Keratinocyte (primary cell): ENCODE data around the gene EEIG2. TPM values are rescaled to one million over a fixed set of nuclear protein-coding genes. Genes with fewer than 3 reads are reported as not detected.

Experiments
- DNase-seq: peaks from one replicate; pipeline ENCODE4 v3.0.0-alpha.2; 2011; ENCODE audit warnings: low read depth, missing footprints, low spot score
- FAIRE-seq: peaks from 2 replicates; lab custom pipeline; 2011; peaks lifted over from hg19 to GRCh38; lab: Jason Lieb, UNC
- H2AFZ ChIP-seq: 2 replicates; pipeline ENCODE4 v1.6.0; 2012; ENCODE audit warnings: low read length, control low read depth, inconsistent platforms; ENCODE audit not compliant: control insufficient read depth
- H3K27ac ChIP-seq: 2 replicates; pipeline ENCODE4 v1.5.1; 2011; ENCODE audit warnings: low read length; ENCODE audit not compliant: control insufficient read depth, insufficient read depth
- H3K27me3 ChIP-seq: 3 replicates; pipeline ENCODE4 v1.6.0; 2011; ENCODE audit warnings: low read length; ENCODE audit not compliant: control insufficient read depth, insufficient read depth; ENCODE audit errors: extremely low read depth
- H3K36me3 ChIP-seq, 2 experiments: 2 replicates in 1 of 2; 3 replicates in 1 of 2; pipeline ENCODE4 v1.5.1; 2011; ENCODE audit warnings: low read length in 2 of 2, mild to moderate bottlenecking in 1 of 2; ENCODE audit not compliant: control insufficient read depth in 2 of 2, insufficient read depth in 2 of 2; ENCODE audit errors: extremely low read depth in 1 of 2
- H3K4me1 ChIP-seq: 3 replicates; pipeline ENCODE4 v1.5.1; 2011; ENCODE audit warnings: low read length; ENCODE audit not compliant: control insufficient read depth, insufficient read depth; ENCODE audit errors: extremely low read depth
- H3K4me2 ChIP-seq: 3 replicates; pipeline ENCODE4 v1.6.0; 2011; ENCODE audit warnings: low read depth, low read length; ENCODE audit not compliant: control insufficient read depth, insufficient read depth; ENCODE audit errors: extremely low read depth
- H3K4me3 ChIP-seq, 3 experiments: fragments of 200-600 bp in 1 of 3; sonication (generic) in 1 of 3; 2 replicates in 2 of 3; 3 replicates in 1 of 3; pipeline ENCODE4 v1.5.1; 2011 to 2016; ENCODE audit warnings: low read length in 3 of 3, mild to moderate bottlenecking in 3 of 3, control low read depth in 2 of 3, inconsistent platforms in 1 of 3, low read depth in 1 of 3, mixed read lengths in 1 of 3, mixed run types in 1 of 3, moderate library complexity in 1 of 3; ENCODE audit not compliant: control insufficient read depth in 2 of 3, insufficient read depth in 2 of 3; ENCODE audit errors: extremely low read depth in 1 of 3
- H3K79me2 ChIP-seq: 2 replicates; pipeline ENCODE4 v1.6.0; 2012; ENCODE audit warnings: low read length; ENCODE audit not compliant: control insufficient read depth, insufficient read depth
- H3K9ac ChIP-seq: 3 replicates; pipeline ENCODE4 v1.6.0; 2011; ENCODE audit warnings: low read length; ENCODE audit not compliant: control insufficient read depth, insufficient read depth; ENCODE audit errors: extremely low read depth
- H3K9me1 ChIP-seq: 3 replicates; pipeline ENCODE4 v1.6.0; 2011; ENCODE audit warnings: low read length; ENCODE audit not compliant: control insufficient read depth, insufficient read depth; ENCODE audit errors: extremely low read depth
- H3K9me3 ChIP-seq: 2 replicates; pipeline ENCODE4 v1.5.1; 2012; ENCODE audit warnings: low read depth, low read length; ENCODE audit not compliant: control insufficient read depth
- H4K20me1 ChIP-seq: 3 replicates; pipeline ENCODE4 v1.6.0; 2011; ENCODE audit warnings: low read length; ENCODE audit not compliant: control insufficient read depth, insufficient read depth; ENCODE audit errors: extremely low read depth
- CTCF ChIP-seq, 3 experiments: IDR thresholded peaks in 1 of 3; conservative IDR thresholded peaks in 1 of 3; optimal IDR thresholded peaks in 1 of 3; 2 replicates in 2 of 3; 3 replicates in 1 of 3; pipeline versions ENCODE3 to v1.5.1; 2011; ENCODE audit warnings: low read length in 3 of 3, mild to moderate bottlenecking in 3 of 3, moderate library complexity in 2 of 3, control low read depth in 1 of 3, inconsistent platforms in 1 of 3; ENCODE audit not compliant: insufficient read depth in 2 of 3; ENCODE audit errors: extremely low read depth in 1 of 3
- EZH2 ChIP-seq: IDR thresholded peaks from one replicate; pipeline ENCODE4 v1.6.1; 2012; ENCODE audit warnings: inconsistent platforms, mild to moderate bottlenecking, low read length, moderate library complexity
- dilution Hi-C: fragments of 300-500 bp; cut with MboI; formaldehyde crosslinking; loops from one replicate; pipeline ENCODE4 v1.7.0; 2020; ENCODE audit warnings: low sequenced_read_pairs; ENCODE audit not compliant: extremely low pct_ligation_motif_present
- polyA plus RNA-seq, 5 experiments: library from polyadenylated mRNA; depleted of rRNA in 3 of 5; stranded (reverse) in 3 of 5; stranded (forward) in 1 of 5; unstranded in 1 of 5; fragments of >200 nt; gene quantifications; 1 replicate in 1 of 5; 2 replicates in 3 of 5; 3 replicates in 1 of 5; pipeline versions ENCODE4 v1.2.1 to v1.2.3, GENCODE V29; 2011 to 2012; ENCODE audit warnings: missing spikeins in 2 of 5, low read depth in 1 of 5, low replicate concordance in 1 of 5

EEIG2 gene
- polyA plus RNA-seq, 1 donor (not counting 4 experiments of a cell fraction or from before 2014, with no cell fraction given): 2.0 TPM

DNA sequence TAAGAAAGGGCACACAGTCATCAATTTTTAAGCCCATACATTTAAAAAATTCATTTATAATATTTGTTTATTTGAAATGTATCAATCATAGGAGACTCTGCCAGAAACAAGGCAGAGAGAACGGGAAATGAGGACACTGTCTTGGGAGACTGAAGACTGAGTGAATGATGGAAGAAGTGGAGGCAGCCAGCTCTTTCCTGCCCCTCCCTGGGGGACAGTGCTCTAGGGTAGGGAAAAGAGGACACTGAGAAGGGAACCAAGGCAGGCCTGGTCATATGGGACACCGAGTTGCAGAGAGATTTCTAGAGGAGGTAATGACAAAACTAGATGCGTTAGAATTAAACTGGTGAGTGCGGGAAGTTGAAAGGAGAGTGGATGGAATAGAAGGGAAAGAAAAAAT lies 31.6 kb downstream of the EEIG2 start:
- Histone ChIP-seq H3K27ac (no peak overlapping the region), H3K27me3 (no peaks in the 10 kb centered on the region), H3K79me2 (no peaks in the 10 kb centered on the region), H3K4me3 (no peak overlapping the region), H3K4me1 (no peaks in the 10 kb centered on the region), H4K20me1 (no peaks in the 10 kb centered on the region), H3K9ac (no peak overlapping the region), H3K4me2 (no peak overlapping the region), H3K9me1 (no peaks in the 10 kb centered on the region), H2AFZ (no peak overlapping the region), H3K36me3 (no peaks in the 10 kb centered on the region), H3K9me3 (no peaks in the 10 kb centered on the region)
- FAIRE-seq: no peak
- DNase-seq: no peak
- dilution Hi-C loops: no loop called here
- no peak for TF ChIP-seq EZH2
- TF ChIP-seq CTCF (optimal IDR thresholded peaks at IDR 0.05 in 1 of 3, IDR thresholded peaks at IDR 0.05 in 1 of 3, conservative IDR thresholded peaks at IDR 0.05 in 1 of 3; ENCODE audit: extremely low read depth in 1 of 3, insufficient read depth in 2 of 3, low read length in 3 of 3): no peak

GRCh38 chr1:108592030-108592759 lies 32.3 kb downstream of the EEIG2 start:
- Histone ChIP-seq H3K9me1 (no peaks in the 10 kb centered on the region), H3K79me2 (no peaks in the 10 kb centered on the region), H3K9me3 (no peaks in the 10 kb centered on the region), H3K36me3 (no peaks in the 10 kb centered on the region), H3K9ac (no peak overlapping the region), H2AFZ (no peak overlapping the region), H3K4me2 (no peak overlapping the region), H3K4me1 (no peaks in the 10 kb centered on the region), H3K27ac (no peak overlapping the region), H4K20me1 (no peaks in the 10 kb centered on the region), H3K27me3 (no peaks in the 10 kb centered on the region), H3K4me3 (no peak overlapping the region)
- dilution Hi-C loops: no loop called here
- DNase-seq (no peak), FAIRE-seq (no peak)
- no peak for TF ChIP-seq CTCF (optimal IDR thresholded peaks at IDR 0.05 in 1 of 3, IDR thresholded peaks at IDR 0.05 in 1 of 3, conservative IDR thresholded peaks at IDR 0.05 in 1 of 3; ENCODE audit: extremely low read depth in 1 of 3, insufficient read depth in 2 of 3, low read length in 3 of 3)
- no peak for TF ChIP-seq EZH2
